A204.1 (cell line): Measurements from ENCODE around the gene UBAP2.
"Not testable (repeated sequence)": the region's sequence is repeated elsewhere in the genome, so short reads cannot be mapped to it uniquely, and the experiment has no call there.

Experiments
- FAIRE-seq: peaks from 2 replicates; lab custom pipeline; 2012; peaks lifted over from hg19 to GRCh38; lab: Jason Lieb, UNC

Gene UBAP2

GRCh38 chr9:34047864-34048726 lies 592 bp downstream of the UBAP2 start:
- FAIRE-seq: no peak

GRCh38 chr9:34046784-34047379 lies 1.8 kb downstream of the UBAP2 start:
- FAIRE-seq: no peak

GRCh38 chr9:34045903-34046302 lies 2.8 kb downstream of the UBAP2 start:
- no peak for FAIRE-seq

- not testable (repeated sequence) for FAIRE-seq
Measured at GRCh38 chr9:34042074-34042473, 6.6 kb downstream of the UBAP2 start.

- not testable (repeated sequence) for FAIRE-seq
Measured at GRCh38 chr9:34038851-34039250, 9.8 kb downstream of the UBAP2 start.

GRCh38 chr9:34037626-34038025 lies 11.1 kb downstream of the UBAP2 start:
- FAIRE-seq: no peak

GRCh38 chr9:34036625-34037024 lies 12.1 kb downstream of the UBAP2 start:
- FAIRE-seq: no peak

GRCh38 chr9:34035656-34036055 lies 13.0 kb downstream of the UBAP2 start:
- FAIRE-seq: no peak

GRCh38 chr9:34034698-34035065 lies 14.0 kb downstream of the UBAP2 start:
- FAIRE-seq: no peak

- FAIRE-seq: no peak
Measured at GRCh38 chr9:34032631-34033030, 16.1 kb downstream of the UBAP2 start.

- no peak for FAIRE-seq
Measured at GRCh38 chr9:34027845-34028574, 20.7 kb downstream of the UBAP2 start.

- FAIRE-seq: no peak
Measured at GRCh38 chr9:34025811-34026210, 22.9 kb downstream of the UBAP2 start.

- no peak for FAIRE-seq
Measured at GRCh38 chr9:34025062-34025461, 23.6 kb downstream of the UBAP2 start.

GRCh38 chr9:34024476-34024875 lies 24.2 kb downstream of the UBAP2 start:
- FAIRE-seq: not testable (repeated sequence)

GRCh38 chr9:34016149-34016548 lies 32.5 kb downstream of the UBAP2 start:
- FAIRE-seq: no peak

- FAIRE-seq: peak; percentile 93
Measured at GRCh38 chr9:34010979-34011378, 37.7 kb downstream of the UBAP2 start.

- no peak for FAIRE-seq
Measured at GRCh38 chr9:34001951-34002350, 46.7 kb downstream of the UBAP2 start.

- no peak for FAIRE-seq
Measured at GRCh38 chr9:34001298-34001697, 47.4 kb downstream of the UBAP2 start.

GRCh38 chr9:33995449-33995848 lies 53.2 kb downstream of the UBAP2 start:
- FAIRE-seq: peak; percentile 97

- no peak for FAIRE-seq
Measured at GRCh38 chr9:33993104-33993503, 55.6 kb downstream of the UBAP2 start.

GRCh38 chr9:33992632-33993031 lies 56.1 kb downstream of the UBAP2 start:
- no peak for FAIRE-seq

GRCh38 chr9:33988219-33988890 lies 60.3 kb downstream of the UBAP2 start:
- no peak for FAIRE-seq

- no peak for FAIRE-seq
Measured at GRCh38 chr9:33976414-33976813, 72.3 kb downstream of the UBAP2 start.
